ENCODE results near the gene NEUROG3.

- TF ChIP-seq CTCF (IDR thresholded peaks at IDR 0.05) = no peak
- TF ChIP-seq POLR2A (IDR thresholded peaks at IDR 0.05) = no peak
Observed at GRCh38 chr10:69562731-69563254, 10.4 kb downstream of the NEUROG3 start.
